NCI-H146 treated with DMSO at 0.1 percent for 48 hours (cell line): ENCODE measurements around the gene CCSER1.
"Not testable (repeated sequence)": the region's sequence is repeated elsewhere in the genome, so short reads cannot be mapped to it uniquely, and the experiment has no call there.

Experiments used
- DNase-seq: peaks from one replicate; lab custom pipeline; 2025; ENCODE audit not compliant: unreplicated experiment; lab: John Stamatoyannopoulos, UW

CCSER1 gene

DNA sequence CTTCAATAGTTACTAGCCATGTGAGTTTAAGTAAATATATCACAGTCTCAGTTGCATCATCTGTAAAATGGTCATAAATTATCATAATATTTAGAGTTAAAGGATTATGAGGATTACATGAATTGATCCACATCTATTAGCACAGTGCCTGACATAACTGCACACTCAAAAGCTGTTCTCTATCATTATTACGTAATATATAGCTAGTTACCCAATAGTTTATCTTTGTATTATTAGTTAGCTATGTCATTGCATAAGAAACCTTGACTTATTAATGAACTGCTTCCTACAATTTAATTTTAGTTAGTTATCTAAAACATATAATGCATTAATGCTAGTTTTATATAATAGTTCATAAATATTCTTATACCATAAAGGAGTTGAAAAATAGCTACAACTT lies 1099.7 kb downstream of the CCSER1 start:
- no peak for DNase-seq

- DNase-seq: no peak
Measured at GRCh38 chr4:91228659-91229058, 1101.5 kb downstream of the CCSER1 start.

DNA sequence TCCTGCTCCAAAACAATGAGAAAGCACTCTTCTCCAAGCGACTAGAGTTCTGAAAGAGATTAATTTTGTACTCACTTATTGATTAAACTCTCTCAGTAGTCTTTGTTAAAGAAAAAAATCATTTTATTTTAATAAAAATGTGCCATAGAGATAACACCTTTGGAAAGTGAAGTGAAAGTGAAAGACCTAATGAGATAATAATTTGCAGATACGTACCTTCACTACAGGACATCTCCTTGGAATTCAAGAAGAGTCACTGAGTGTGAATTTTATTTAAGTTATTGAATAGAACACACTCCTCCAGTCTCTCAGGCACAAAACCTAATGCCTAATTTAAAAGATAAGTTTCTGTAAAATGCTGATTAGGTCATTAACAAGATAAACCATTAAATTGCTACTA lies 1106.0 kb downstream of the CCSER1 start:
- no peak for DNase-seq

DNA sequence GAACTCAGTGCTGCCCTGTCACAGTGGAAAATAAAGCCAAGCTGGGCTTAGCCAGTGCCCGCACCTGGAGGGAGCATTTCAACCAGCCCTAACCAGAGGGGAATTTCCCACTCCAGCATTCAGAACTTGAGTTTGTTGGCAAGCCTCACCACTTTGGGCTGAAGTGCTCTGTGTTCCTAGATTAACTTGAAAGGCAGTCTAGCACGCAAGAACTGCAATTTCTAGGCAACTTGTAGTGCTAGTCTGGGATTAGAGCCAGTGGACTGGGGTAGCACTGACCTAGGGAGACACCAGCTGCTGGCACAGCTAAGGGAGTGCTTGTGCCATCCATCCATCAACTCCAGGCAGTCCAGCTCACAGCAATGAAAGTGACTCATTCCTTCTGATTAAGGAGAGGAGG lies 1115.9 kb downstream of the CCSER1 start:
- no peak for DNase-seq

GRCh38 chr4:91256043-91256442 lies 1128.8 kb downstream of the CCSER1 start:
- no peak for DNase-seq

DNA sequence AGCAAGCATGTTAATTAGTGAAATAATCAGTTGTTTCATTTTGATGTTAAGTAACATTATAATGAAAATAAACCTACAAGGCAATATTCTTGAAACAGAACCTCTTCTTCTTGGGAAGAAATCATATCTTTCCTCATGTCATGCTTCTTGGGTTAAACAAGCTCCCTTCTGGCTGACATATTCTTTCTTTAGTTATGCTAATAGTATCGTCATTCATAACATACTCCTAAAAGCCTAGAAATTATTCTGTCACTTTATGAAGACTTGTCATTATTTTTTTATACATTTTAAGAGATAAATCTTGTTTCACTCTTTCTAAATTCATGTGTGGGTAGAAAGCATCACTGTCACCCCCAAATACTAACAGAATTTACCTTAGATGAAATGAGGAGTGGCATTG lies 1129.6 kb downstream of the CCSER1 start:
- DNase-seq: no peak

DNA sequence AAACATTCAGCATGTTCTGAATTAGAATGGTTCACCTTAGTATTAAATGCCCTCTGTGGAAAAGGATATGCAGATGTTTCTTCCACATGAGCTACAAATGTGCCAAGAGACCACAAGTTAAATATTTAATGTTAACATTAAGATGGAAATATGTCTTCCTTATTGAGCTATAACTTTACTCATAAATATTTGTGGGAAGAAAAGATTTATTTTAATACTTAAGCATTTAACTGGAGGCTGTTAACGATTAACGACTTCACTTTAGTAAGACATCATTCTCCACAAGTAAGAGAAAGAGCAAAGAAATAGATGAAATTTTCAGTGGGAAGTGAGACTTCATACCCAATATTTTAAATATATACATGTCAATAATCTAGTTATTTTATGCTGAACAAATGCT lies 1130.5 kb downstream of the CCSER1 start:
- no peak for DNase-seq

DNA sequence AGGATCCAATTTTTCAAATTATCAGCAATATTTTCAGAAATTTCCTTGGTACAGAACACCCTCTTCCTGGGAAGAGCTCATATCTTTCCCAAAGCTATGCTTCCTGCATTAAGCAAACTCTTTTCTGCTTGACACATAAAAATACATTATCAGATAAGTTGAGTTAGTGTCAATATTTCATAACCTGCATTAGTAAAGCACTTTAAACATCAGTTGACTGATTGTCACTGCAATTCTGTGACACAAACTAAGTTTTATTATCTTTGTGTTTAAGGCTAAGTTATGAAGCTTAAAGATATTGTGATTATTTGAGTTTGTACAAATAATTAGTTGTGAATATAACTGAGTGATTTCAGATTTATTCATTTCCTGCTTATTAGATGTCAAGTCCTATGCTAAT lies 1131.1 kb downstream of the CCSER1 start:
- DNase-seq: no peak

- DNase-seq: no peak
Measured at GRCh38 chr4:91267543-91267942, 1140.3 kb downstream of the CCSER1 start.

DNA sequence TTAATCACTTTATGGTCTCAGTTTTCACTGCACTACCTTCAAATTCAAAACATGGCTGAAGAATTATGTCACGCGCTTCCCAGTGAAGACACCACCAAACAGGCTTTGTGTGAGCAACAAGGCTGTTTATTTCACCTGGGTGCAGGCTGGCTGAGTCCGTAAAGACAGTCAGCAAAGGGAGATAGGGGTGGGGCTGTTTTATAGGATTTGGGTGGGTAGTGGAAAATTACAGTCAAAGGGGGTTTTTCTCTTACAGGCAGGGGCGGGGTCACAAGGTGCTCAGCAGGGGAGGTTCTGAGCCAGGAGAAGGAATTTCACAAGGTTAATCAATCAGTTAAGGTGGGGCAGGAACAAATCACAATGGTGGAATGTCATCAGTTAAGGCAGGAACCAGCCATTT lies 1141.3 kb downstream of the CCSER1 start:
- DNase-seq: not testable (repeated sequence)

GRCh38 chr4:91268913-91269312 lies 1141.7 kb downstream of the CCSER1 start:
- no peak for DNase-seq

- DNase-seq: no peak
Measured at GRCh38 chr4:91279899-91280298, 1152.7 kb downstream of the CCSER1 start.

DNA sequence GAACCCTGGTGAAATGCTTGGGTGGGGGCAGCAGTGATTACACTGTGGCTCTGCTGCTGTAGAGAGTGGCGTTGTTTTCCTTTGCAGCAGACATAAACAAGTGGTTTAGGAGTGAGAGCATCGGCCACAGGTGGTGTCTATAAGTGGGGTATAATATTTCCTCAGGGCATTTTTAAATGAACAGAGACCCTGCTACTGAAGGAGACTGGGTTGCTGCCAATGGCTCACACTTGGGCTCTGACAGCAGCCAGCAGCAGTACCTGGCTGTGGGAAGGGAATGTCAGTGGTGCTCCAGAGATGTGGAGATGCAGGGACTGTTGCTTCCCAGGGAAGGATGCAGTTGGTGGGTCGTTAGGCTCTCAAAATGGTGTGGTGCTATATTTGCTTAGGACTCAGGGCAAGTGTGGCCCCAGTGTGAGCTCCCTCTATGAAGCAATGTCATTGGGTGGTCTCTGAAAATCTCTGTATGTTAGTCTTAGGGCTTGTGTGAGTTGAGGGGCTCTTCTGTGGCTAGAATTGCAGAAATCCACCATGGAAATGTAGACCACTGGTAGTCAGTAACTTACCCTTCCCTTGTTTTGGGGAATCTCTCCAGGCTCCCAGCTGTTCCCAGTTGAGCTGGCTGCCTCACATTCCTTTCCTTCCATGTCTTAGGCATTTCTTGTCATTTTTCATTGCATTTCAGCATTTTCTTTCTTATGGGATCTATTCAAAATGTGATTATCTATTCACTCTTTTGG lies 1153.5 kb downstream of the CCSER1 start:
- DNase-seq: no peak

- no peak for DNase-seq
Measured at GRCh38 chr4:91282217-91282616, 1155.0 kb downstream of the CCSER1 start.

DNA sequence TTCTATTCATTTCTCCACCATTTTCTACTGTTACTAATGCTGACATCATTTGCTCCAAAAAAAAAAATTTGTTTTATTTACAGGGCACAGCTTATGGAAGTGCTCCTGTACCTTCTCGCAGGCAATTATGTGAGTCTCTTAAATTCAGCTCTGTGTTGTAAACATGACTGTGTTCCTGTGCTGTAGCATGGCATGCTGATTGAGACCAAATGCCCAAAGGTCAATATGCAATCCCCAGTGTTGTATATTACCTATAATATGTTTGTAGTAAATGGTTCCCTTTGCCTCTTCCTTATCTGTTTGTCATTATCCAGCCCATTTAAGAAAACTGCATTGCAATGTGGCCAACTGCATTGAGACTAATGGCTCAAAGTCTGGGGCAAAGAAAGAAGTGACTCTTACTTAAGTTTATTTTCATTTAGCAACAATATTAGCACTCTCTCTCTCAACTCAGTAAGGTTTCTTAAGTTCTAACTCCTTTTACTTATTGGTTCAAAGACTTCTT lies 1156.6 kb downstream of the CCSER1 start:
- DNase-seq: no peak

DNA sequence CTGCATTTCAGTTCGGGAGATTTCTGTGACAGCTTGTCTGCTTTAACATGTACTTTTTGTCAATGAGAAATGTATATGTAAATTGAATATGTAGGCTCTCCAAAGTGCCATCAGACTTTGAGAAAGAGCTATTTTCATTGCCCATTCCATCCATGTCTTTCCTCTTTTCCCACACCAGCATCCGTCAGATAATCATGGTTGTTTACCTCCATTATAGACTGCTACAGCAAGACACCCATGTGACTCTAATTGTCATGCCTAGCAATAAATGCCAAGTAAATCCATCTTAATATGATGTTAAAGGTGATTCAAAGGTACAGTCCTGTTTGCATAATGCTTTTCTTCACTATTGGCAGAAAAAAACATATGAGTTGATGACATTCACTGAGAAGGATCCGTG lies 1157.3 kb downstream of the CCSER1 start:
- no peak for DNase-seq

GRCh38 chr4:91285487-91285886 lies 1158.3 kb downstream of the CCSER1 start:
- no peak for DNase-seq

GRCh38 chr4:91288702-91289311 lies 1161.6 kb downstream of the CCSER1 start:
- DNase-seq: no peak

DNA sequence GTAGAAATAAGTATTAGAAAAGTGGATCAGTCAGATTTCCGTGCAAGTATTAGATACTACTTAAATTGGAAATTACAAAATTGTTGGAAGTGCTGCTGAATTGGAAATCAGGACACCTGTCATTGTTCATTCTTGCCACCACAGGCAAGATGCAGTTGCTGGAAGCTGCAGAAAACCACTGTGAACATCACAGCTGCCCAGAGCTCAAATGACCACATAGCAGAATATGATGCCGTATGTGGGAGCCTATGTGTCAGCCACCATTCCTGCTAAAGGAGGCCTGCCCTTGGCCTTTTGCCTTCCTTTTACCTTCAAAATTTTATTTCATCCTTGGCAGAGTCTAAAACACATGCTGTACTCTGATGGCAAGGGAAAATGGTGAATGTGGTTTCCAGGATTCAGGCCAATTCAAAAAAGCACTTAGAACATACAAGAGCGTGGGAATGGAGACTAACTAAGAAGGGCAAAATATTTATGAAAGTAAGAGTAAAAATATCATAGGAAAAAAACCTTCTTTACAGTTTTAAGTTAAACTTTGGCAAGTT lies 1171.0 kb downstream of the CCSER1 start:
- no peak for DNase-seq

GRCh38 chr4:91298824-91299223 lies 1171.6 kb downstream of the CCSER1 start:
- DNase-seq: no peak

DNA sequence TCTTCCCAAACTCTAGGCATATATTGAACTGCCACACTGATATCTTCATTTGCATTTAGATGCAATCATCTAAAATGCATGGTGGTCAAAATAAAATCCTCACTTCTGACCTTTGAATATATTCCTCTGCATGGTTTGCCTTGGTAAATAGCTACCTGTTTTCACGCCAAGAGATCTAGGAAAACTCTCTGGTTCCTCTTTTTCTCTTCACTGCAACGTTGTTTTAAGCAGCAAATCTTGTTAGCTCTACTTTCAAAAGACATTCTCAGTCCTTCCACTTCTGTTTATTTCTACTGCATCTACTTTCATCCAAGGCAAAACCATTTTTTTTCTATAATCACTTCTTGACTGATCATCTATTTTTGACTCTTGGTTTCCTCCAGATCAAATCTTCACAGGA lies 1174.9 kb downstream of the CCSER1 start:
- DNase-seq: no peak

DNA sequence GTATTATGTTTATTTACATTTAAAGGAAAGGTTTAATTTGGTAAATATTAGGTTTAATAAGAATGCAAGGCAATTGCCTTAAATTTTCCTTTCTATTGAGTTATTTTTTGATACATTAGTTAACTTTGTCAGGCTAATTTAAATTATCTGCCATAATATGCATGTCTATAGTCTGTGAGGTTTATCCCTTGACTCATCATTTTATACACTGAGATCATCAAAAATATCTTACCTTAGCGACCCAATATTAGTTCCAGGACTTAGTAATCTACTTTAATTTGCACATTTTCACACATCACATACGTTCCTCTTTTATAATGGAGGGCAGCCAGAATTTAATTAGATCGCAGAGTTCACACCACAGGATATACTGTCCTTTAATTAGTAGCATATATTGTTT lies 1177.1 kb downstream of the CCSER1 start:
- no peak for DNase-seq
